Activated T-helper 9 cell treated with anti-CD3 and anti-CD28 coated beads, Interleukin-2, amount 50 U/mL, for 16 hours (primary cell): ENCODE results near the gene PADI4.

Source experiments
- DNase-seq: peaks from one replicate; pipeline ENCODE4 v3.0.0-alpha.2; 2020; ENCODE audit warnings: low read depth

The PADI4 gene

DNA sequence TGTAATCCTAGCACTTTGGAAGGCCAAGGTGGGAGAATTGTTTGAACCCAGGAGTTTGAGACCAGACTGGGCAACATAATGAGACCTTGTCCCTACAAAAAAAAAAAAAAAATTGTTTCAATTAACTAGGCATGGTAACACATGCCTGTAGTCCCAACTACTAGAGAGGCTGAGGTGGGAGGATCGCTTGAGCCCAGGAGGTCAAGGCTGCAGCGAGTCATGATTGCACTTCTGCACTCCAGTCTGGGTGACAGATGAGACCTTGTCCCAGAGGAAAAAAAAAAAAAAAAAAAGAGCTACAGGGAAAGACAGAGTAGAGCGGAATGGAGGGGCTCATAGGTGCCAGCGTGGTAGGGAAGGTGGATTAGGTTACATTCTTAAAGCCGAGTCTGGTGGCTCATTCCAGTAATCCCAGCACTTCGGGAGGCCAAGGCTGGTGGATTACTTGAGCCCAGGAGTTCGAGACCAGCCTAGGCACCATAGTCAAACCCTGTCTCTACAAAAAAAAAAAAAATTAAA, 43.0 kb downstream of the PADI4 start:
- DNase-seq = no peak

DNA sequence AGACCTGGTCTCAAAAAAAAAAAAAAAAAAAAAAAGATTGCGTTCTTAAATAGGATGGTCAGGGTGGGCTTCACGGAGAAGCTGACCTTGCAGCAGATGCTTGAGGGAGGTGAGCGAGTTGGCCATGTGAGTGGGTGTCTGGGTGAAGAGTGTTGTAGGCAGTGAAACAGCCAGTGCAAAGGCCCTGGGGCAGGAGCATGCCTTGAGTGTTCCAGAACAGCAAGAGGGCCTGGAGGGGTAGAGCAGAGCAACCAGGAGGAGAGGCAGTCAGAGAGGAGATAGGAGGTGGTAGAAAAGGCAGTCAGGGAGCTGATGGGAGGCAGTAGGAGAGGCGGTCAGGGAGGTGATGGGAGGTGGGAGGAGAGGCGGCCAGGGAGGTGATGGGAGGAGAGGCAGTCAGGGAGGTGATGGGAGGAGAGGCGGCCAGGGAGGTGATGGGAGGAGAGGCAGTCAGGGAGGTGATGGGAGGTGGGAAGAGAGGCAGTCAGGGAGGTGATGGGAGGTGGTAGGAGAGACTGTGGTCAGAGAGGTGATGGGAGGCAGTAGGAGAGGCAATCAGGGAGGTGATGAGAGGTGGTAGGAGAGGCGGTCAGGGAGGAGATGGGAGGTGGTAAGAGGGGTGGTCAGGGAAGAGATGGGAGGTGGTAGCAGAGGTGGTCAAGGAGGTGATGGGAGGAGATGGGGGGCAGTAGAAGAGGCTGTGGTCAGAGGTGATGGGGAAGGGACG, 43.8 kb downstream of the PADI4 start:
- DNase-seq = no peak

DNA sequence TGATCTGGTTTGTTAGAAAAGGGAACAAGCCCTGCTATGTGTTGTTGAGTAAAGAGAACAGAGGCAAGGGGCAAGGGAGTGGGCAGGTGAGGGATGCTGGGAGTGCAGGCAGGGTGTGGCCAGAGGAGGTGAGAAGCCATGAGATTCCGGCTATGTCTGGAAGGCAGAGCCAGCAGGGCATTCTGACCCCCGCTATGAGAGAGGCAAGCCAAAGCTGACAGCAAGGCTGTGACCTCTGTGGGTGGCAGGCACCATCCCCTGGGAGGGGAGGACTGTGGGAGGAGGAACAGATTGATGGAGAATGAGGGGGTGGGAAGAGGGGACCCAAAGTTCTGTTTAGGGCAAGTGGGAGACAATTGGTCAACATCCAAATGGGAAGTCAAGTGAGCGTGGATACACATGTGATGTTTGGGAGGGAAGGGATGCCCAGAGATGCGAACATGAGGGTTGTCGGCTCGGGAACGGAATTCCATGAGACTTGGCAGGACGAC, 44.5 kb downstream of the PADI4 start:
- no peak for DNase-seq

DNA sequence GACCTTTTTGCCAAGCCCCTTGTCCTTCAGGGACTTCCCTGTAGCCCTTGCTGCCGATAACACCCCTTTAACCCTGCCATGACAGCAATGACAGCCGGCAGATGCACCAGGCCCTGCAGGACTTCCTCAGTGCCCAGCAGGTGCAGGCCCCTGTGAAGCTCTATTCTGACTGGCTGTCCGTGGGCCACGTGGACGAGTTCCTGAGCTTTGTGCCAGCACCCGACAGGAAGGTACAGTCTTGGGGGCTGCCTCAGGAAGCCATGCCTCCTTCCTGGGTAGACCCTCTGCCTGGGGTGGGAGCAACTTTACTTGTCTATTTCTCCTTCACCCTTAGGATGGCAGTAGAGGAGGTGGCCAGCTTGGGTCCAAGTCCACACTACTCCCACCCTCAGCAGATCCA, 47.9 kb downstream of the PADI4 start:
- no peak for DNase-seq

DNA sequence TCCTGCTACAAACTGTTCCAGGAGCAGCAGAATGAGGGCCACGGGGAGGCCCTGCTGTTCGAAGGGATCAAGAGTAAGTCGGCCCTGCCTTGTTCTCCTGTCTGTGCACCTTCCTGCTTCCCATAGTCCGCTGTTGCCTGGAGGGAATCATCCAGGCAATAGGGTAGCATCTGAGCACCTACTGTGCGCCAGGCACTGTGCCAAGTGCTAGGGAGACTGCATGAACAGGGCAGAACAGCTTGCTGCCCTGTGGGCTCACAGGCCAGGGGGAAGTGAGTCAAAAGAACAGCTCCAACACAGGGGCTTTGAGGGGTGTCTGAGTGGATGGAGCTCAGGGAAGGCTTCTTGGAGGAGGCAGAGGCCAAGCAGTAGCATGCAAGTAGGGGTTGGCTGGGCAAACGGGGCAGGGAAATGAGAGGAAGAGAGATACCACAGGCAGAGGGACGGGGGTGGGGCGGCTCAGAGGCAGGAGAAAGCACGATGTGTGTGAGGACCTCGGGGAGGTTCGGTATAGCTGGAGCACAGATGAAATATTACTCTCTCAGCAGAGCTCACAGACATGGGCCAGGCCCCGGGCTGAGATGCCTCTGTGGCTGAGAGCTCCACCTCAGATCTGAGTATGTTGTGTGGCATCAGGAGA, 48.5 kb downstream of the PADI4 start:
- DNase-seq = no peak

DNA sequence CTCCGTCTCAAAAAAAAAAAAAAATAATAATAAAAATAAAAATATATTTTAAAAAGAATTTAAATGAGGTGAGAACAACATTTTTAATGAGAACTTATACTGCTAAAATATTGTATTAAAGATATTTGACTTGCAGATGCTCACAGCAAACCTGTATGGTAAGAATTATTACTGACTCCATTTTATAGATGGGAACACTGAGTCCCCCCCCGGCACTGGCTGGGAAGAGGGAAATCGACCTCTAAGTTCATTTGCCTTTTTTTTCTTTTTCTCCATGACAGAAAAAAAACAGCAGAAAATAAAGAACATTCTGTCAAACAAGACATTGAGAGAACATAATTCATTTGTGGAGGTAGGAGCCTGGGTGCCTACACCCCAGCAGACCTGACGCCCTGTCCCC, 50.6 kb downstream of the PADI4 start:
- DNase-seq = no peak

DNA sequence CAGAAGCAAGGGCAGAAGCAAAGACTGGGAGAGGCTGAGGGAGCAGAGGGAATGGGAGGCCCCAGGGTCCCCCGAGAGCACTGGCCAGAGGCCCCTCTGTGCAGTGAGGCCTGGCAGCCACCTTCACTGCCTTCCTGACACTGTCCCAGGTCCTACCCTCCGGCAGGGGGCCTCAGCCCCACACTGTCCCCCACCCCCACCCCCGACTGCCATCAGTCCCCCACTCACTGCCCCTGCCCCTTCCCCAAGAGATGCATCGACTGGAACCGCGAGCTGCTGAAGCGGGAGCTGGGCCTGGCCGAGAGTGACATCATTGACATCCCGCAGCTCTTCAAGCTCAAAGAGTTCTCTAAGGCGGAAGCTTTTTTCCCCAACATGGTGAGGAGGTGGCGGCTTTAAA, 51.0 kb downstream of the PADI4 start:
- no peak for DNase-seq

DNA sequence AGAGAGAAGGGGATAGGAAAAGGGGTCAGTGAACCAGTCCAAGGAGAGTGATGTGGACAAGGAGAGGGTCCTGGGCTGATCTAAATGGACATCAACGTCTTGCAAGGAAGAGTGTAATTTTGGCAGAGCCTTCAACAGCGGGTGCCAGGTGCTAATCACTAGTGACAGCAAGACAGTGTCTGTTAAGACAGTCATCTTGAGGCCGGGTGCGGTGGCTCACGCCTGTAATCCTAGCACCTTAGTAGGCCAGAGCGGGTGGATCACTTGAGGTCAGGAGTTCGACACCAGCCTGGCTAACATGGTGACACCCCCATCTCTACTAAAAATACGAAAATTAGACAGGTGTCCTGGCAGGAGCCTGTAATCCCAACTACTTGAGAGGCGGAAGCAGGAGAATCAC, 51.8 kb downstream of the PADI4 start:
- DNase-seq = no peak

DNA sequence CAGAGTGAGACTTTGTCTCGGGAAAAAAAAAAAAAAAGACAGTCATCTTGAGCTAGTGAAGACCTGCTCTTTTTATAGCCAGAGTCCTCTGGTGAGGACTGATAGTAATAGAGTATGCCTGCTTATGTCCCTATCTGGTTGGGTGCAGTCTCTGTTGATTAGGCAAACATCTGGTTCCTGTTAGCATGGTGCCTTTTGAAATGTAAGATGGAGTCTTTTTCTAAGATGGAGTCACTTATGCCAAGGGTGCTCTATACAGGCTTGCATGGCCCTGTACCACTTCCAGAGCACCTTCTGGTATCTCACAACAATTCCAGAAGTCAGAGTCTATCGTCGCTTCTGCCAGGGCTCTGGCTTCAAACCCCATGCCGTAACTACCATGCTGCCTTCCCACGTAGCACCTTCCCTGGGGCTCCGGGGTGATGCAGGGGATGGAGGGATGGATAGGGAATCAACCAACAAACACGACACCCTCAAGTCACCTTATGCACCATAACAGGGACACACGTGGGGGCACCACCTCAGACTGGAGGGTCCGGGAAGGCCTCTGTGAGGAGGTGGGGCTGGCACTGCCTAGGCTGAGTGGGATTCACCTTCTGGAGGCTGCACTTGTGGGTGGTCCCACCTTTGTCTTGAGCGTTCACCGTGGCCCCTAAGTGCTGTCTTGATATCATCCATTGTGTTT, 52.4 kb downstream of the PADI4 start:
- no peak for DNase-seq

DNA sequence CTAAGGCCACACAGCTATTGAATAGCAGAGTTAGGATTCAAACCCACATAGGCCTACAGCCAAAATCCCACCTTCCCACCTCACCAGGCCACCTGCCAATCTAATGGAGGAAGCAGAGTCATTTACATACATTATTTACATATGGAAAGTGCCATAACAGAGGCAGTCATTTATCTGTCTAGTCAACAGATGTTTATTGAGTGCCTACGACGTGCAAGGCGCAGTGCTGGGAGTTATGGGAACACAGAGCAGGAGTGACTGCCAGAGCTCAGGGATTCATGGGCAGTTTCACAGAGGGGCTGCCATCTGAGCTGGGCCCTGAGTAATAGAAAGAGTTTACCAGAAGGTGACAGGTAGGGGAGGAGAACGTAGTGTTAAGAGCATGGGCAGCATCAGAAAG, 53.7 kb downstream of the PADI4 start:
- no peak for DNase-seq

DNA sequence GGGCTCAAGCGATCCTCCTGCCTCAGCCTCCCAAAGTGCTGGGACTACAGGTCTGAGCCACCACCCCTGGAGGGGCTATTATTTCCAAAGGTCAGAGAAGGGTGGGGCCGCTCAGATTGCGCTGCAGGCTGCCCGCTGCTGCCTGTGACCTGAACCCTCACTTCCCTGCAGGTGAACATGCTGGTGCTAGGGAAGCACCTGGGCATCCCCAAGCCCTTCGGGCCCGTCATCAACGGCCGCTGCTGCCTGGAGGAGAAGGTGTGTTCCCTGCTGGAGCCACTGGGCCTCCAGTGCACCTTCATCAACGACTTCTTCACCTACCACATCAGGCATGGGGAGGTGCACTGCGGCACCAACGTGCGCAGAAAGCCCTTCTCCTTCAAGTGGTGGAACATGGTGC, 55.4 kb downstream of the PADI4 start:
- no peak for DNase-seq

DNA sequence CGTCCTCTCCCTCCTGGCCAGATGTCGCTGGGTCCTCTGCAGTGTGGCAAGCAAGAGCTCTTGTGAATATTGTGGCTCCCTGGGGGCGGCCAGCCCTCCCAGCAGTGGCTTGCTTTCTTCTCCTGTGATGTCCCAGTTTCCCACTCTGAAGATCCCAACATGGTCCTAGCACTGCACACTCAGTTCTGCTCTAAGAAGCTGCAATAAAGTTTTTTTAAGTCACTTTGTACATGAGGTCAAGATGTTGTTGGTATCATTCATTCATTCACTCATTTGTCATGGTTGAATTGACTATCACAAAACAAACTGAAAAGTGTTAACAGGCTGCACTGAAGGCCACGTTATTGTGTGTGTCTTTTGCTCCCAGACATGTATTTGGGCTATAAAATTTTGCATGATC, 55.8 kb downstream of the PADI4 start:
- no peak for DNase-seq

DNA sequence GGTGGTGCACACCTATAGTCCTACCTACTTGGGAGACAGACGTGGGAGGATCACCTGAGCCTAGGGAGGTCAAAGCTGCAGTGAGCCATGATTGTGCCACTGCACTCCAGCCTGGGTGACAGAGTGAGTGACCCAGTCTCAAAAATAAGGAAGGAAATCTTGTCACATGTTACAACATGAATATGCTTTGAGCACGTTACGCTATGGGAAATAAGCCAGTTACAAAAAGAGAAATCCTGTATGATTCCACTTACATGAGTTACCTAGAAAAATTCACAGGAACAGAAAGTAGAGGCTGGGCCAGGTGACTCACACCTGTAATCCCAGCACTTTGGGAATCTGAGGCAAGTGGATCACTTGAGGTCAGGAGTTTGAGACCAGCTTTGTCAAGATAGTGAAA, 57.3 kb downstream of the PADI4 start:
- no peak for DNase-seq

DNA sequence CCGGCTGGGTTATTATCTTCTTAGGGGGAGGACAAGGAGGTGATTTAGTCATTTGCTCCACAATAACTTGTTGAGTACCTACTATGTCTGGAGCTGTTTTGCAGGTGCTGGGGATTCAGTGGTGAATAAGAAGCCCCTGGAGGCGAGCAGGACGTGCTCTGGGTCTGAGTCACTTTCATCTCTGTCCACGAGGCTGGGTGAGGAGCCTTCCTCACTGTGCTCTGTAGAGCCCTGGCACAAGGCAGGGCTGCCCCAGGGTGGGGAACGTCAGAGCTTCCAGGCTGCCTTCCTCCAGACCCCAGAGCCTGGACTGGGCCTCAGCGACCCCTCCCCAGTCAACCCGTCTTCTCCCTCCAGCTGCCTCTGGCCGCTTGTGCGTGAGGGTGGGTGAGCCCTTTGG, 61.5 kb downstream of the PADI4 start:
- no peak for DNase-seq

DNA sequence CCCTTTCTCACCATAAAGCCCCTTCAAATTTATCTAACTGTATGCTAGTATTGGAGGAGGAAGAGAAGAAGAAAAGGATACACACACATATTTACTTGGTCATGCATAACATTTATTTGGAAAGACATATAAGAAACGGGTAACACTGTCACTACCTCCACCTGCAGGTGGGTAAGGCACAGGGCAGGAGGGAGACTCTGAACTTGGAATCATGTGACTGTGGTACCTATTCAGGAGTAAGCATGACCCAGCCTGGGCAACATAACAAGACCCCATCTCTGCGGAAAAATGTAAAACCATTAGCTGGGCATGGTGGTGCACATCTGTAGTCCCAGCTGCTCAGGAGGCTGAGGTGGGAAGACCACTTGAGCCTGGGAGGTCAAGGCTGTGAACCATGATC, 62.6 kb downstream of the PADI4 start:
- DNase-seq = no peak

DNA sequence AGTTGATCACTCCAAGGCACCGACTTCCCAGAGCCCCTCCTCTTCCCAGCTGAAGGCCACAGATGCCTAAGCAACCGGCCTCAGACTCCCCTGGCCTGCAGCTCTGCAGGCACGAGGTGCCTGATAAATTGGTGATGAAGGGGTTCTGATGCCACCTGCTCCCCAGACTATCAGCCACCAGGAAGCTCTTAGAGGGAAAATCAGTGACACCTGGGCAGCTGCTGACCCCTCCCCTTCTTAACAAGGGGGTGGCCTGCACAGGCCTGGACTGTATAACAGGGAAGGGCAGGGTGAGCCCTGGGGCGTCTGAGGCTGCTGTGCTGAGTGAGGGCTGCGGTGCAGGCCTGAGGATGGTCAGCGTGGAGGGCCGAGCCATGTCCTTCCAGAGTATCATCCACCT, 63.9 kb downstream of the PADI4 start, which contains the start of gene PADI6:
Gene PADI6 (plus strand): TSS at position 301 of the 400 bp plus-strand sequence. CDS start 50 bp downstream, at position 351.
- DNase-seq = no peak

DNA sequence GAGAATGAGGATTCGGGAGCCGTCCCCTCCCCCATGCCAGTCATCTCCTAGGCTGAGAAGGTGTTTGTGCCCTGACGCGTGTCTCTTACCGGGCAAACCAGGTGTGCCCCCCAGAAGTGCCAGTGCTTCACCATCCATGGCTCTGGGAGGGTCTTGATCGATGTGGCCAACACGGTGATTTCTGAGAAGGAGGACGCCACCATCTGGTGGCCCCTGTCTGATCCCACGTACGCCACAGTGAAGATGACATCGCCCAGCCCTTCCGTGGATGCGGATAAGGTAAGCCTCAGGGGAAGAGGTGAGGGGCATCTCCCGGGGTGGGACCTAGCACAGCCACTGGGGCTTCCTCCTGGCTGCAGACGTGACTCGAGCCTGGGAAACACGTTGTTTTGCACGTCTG, 65.0 kb downstream of the PADI4 start:
- no peak for DNase-seq

DNA sequence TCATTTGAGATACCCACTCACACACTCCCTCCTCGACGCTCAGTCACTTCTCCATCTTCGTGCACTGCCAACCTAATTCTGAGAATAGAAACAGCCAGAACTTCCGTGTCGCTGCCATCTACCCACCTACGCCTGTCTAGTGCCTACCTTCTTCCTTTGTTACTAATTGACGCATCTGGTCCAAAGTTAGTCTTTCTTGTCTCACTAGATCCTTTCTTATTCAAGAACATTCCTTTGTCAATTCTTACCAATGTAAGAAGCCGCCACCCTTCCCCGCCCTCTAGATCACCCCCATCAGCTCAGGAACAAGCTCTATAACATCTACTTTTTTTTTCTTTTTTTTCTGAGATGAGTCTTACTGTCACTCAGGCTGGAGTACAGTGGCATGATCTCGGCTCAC, 67.7 kb downstream of the PADI4 start:
- no peak for DNase-seq

DNA sequence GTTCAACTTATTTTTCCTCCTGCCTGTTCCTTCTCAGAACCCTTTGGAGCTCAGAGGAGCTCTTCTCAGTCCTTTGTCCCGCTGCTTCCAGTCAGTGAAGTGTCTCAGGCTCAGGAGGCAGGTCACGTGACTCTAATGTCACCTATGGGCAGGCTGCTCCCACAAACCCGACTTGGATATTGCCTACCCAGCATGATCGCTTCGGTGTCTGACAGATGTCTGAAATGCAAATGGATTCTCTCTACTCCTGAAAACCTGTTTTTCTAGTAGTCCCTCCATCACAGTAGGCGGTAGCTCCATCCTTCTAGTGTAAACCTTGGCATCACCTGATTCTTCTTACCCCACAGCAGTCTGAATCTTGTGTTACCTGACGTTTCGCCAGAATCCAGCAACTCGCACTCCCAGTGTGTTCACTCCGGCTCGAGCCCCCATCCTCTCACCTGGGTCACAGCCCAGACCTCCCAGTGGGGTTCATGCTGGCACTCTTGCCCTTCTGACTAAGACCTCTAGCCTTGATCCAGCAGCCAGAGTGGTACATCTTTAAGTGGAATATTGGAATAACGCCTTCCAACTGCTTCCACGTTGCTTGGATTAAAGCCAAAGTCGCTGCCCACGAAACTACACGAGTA, 69.4 kb downstream of the PADI4 start:
- no peak for DNase-seq

DNA sequence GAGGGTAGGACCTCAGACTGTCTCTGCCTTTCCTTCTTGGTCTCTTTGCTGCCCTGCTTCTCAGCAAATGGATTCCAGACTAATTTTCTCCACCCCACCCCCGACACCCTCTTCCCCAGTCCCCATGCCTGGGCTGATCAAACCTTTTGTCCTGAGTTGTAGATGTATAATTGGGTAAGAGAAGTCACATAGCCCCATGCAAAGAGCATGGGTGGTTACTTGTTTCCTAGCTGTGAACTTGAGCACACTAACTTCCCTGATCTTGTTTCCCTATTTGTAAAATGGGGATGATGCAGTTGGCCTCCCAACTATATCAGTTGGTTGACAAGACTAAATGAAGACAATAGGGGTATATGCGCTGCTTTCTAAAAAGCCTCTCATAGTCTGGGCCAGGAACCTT, 73.2 kb downstream of the PADI4 start:
- no peak for DNase-seq

DNA sequence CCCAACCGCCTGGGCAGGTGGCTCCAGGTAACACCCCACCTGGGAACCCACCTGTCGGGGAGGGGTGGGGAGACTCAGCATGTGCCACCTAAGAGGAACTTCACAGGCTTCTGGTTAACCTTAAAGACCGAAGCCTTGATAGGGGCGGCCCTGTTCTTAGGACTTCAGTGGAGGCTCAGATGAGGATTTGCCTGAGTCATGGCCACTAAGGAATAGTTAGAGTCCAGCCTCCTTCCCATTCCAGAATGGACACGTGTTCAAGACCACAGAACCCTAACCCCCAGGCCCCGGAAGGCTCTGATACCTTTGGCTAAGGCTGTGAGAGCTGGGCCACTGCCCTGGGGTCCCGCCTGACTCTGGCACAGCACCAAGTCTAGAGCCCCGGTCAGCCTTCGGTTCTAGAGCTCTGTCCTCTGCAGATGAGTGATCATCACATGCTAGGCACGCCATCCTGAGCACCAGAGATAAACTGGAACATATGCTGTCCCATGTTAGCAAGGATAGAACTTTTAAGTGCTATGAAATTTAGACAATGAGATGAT, 84.3 kb downstream of the PADI4 start:
- DNase-seq = no peak

DNA sequence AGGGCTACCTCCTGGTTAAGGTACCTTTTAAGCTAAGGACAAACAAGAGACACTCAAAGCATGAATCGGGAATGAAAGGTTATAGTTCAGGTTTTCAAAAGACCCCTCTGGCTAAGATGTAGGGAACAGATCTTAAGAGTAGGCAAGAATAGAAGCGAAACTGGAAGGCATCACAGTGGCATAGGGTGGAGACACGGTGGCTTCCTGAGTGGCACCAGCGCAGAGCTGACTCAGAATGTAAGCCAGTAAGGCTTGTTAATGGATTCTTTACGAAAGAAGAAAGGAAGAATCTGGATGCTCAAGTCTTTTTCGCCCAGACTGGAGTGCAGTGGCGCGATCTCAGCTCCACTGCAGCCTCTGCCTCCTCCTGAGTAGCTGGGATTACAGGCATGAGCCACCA, 85.2 kb downstream of the PADI4 start:
- no peak for DNase-seq
